ENCODE results near the gene CABLES1. TPM values are rescaled to one million over a fixed set of nuclear protein-coding genes. Genes with fewer than 3 reads are reported as not detected.

The CABLES1 gene
- total RNA-seq, 1 donor from 2014 or later, result 4.2 TPM

DNA sequence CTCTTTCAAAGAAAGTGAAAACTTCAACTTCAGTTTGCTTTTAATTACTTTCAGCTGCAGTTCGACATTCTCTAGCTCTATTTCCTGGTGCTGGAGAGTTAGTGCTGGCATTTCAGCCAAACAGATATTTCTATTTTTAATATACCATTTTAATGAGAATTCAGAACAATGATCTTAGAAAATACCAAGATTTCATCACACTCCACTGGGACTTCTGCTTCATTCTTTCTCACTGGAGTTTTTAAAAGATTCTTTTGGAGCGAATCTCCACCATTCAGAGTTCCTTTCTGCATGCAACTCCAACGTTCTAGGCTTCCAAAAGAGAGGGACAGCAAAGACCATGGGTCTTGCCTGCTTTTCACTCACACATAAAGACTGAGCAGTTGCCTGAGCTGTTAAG lies 94.2 kb downstream of the CABLES1 start:
- Mint-ChIP-seq H3K4me1 (ENCODE audit: low read depth) (peaks cover 3% of the 10 kb centered on the region), H3K36me3 (ENCODE audit: insufficient read depth) (no peaks in the 10 kb centered on the region)
- no peak for DNase-seq (ENCODE audit: low spot score, unreplicated experiment)

DNA sequence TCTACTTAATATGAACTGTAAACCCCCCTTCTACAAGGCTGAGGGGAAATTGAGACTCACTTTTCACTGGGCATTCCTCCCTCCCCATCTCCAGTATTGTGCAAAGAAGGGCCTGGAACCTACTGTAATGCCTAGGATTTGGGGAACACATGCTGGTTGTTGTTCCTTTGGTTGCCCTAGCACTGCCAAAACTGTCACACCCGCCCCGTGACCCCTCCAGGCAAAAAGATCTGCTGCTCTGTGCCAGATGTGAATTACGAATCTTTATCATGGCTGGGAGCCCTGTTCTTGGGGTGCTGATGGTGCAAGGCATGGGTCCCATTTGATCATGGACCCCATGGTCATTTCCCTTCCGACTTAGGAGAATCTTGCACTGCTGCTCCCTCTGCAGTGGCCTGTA lies 95.4 kb downstream of the CABLES1 start:
- H3K36me3 Mint-ChIP-seq (ENCODE audit: insufficient read depth), result no peaks in the 10 kb centered on the region
- H3K4me1 Mint-ChIP-seq (ENCODE audit: low read depth), result peaks cover 3% of the 10 kb centered on the region
- TF ChIP-seq, protein P1, sequence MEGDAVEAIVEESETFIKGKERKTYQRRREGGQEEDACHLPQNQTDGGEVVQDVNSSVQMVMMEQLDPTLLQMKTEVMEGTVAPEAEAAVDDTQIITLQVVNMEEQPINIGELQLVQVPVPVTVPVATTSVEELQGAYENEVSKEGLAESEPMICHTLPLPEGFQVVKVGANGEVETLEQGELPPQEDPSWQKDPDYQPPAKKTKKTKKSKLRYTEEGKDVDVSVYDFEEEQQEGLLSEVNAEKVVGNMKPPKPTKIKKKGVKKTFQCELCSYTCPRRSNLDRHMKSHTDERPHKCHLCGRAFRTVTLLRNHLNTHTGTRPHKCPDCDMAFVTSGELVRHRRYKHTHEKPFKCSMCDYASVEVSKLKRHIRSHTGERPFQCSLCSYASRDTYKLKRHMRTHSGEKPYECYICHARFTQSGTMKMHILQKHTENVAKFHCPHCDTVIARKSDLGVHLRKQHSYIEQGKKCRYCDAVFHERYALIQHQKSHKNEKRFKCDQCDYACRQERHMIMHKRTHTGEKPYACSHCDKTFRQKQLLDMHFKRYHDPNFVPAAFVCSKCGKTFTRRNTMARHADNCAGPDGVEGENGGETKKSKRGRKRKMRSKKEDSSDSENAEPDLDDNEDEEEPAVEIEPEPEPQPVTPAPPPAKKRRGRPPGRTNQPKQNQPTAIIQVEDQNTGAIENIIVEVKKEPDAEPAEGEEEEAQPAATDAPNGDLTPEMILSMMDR (IDR thresholded peaks at IDR 0.05; ENCODE audit: unreplicated experiment), result no peak
- H3K4me3 Mint-ChIP-seq (ENCODE audit: low read depth), result no peak overlapping the region
- no peaks in the 10 kb centered on the region for H3K27me3 Mint-ChIP-seq
- no peaks in the 10 kb centered on the region for H3K9me3 Mint-ChIP-seq (ENCODE audit: low read depth)
- H3K27ac Mint-ChIP-seq, result no peak overlapping the region
- no peak for DNase-seq (ENCODE audit: low spot score, unreplicated experiment)

More for the DNA sequence above, 94.2 kb downstream of the CABLES1 start:
- TF ChIP-seq, protein P1 (IDR thresholded peaks at IDR 0.05; ENCODE audit: unreplicated experiment), result no peak
- Mint-ChIP-seq H3K9me3 (ENCODE audit: low read depth) (no peaks in the 10 kb centered on the region), H3K4me3 (ENCODE audit: low read depth) (no peak overlapping the region), H3K27ac (no peak overlapping the region), H3K27me3 (no peaks in the 10 kb centered on the region)

GRCh38 chr18:23231340-23232021 lies 96.2 kb downstream of the CABLES1 start:
- Mint-ChIP-seq H3K36me3 (ENCODE audit: insufficient read depth) (no peaks in the 10 kb centered on the region), H3K4me3 (ENCODE audit: low read depth) (no peak overlapping the region), H3K4me1 (ENCODE audit: low read depth) (peaks cover 3% of the 10 kb centered on the region)

DNA sequence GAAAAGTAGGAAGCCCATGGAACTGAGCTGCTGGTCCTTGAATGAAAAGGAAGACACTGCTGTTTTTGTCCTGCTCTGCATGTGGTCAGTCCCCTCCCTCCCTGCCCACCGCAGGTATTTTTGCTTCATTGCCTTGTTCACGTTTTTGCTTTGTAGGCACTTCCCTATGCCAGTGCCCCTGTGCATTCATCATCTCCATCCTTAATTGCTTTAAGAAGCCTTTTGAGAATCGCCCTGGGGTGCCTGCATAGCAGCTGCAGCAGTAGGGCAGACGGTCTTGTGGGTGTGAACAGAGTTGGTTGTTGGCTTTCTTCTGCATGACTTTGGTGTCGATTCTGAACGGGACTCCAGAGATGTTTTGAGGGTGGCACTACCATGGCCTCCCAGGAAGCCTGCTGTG lies 97.0 kb downstream of the CABLES1 start:
- TF ChIP-seq, protein P1 (IDR thresholded peaks at IDR 0.05; ENCODE audit: unreplicated experiment), result no peak
- H3K27ac Mint-ChIP-seq, result no peak overlapping the region
- DNase-seq (ENCODE audit: low spot score, unreplicated experiment), result no peak
- no peaks in the 10 kb centered on the region for H3K9me3 Mint-ChIP-seq (ENCODE audit: low read depth)
- H3K4me1 Mint-ChIP-seq (ENCODE audit: low read depth), result peaks cover 3% of the 10 kb centered on the region
- no peaks in the 10 kb centered on the region for H3K27me3 Mint-ChIP-seq
- no peak overlapping the region for H3K4me3 Mint-ChIP-seq (ENCODE audit: low read depth)
- H3K36me3 Mint-ChIP-seq (ENCODE audit: insufficient read depth), result no peaks in the 10 kb centered on the region

More at GRCh38 chr18:23231340-23232021, 96.2 kb downstream of the CABLES1 start:
- TF ChIP-seq, protein P1 (IDR thresholded peaks at IDR 0.05; ENCODE audit: unreplicated experiment), result no peak
- DNase-seq (ENCODE audit: low spot score, unreplicated experiment), result no peak
- no peaks in the 10 kb centered on the region for H3K27me3 Mint-ChIP-seq
- no peak overlapping the region for H3K27ac Mint-ChIP-seq
- no peaks in the 10 kb centered on the region for H3K9me3 Mint-ChIP-seq (ENCODE audit: low read depth)

DNA sequence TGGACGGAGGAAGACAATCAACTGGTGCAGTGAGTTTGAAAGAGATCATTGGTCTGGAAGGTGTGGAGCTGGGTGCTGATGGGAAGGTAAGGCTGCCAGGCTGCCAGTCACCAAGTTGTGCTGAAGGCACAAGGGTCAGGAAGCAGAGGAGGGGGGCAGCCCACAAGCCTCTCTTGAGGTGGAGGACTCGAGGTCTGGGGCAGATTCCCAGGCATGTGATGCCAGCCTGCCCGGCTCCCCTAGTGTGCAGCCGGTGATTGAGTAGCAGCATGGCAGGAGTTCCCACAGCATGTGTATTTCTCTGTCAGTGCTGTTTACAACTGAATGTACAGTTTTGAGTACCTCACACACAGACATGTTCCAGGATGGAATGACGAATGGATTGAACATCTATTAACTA lies 99.3 kb downstream of the CABLES1 start:
- Mint-ChIP-seq H3K27ac (no peak overlapping the region), H3K4me3 (ENCODE audit: low read depth) (no peak overlapping the region), H3K27me3 (no peaks in the 10 kb centered on the region), H3K36me3 (ENCODE audit: insufficient read depth) (peaks cover 1% of the 10 kb centered on the region), H3K9me3 (ENCODE audit: low read depth) (no peaks in the 10 kb centered on the region), H3K4me1 (ENCODE audit: low read depth) (no peaks in the 10 kb centered on the region)
- no peak for DNase-seq (ENCODE audit: low spot score, unreplicated experiment)
- TF ChIP-seq, protein P1 (IDR thresholded peaks at IDR 0.05; ENCODE audit: unreplicated experiment), result no peak
